ENCODE data around the gene GPHN.
"Not testable (repeated sequence)": the region's sequence is repeated elsewhere in the genome, so short reads cannot be mapped to it uniquely, and the experiment has no call there.

Gene GPHN

DNA sequence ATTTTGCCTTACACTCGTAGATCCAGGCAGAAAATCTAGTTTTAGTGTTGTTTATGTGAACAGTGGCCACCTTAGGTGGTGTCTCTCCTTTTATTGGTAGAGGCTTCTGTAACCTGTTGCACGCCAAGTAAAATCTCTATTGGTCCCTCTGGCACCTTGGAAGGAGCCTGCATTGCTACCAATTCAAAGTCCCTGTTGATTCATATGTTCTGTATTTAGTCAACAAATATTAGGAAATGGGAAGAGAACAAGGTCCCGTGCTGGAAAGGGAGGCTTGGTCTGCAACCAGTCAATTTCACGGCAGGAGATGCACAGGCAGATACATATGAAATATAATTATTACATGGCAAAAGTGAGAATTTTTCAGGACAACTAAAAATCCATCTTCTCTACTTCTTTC lies 6.4 kb upstream of the GPHN start:
- no peak for FAIRE-seq
- no peak for DNase-seq (ENCODE audit: low spot score)

DNA sequence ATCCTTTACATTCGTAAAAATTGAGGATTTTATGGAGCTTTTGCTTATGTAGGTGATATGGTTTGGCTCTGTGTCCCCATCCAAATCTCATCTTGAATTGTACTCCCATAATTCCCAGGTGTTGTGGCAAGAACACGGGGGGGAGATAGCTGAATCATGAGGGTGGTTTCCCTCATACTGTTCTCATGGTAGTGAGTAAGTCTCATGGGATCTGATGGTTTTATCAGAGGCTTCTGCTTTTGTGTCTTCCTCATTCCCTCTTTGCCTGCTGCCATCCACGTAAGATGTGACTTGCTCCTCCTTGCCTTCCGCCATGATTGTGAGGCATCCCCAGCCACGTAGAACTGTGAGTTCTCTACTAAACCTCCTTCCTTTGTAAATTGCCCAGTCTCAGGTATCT lies 5.1 kb upstream of the GPHN start:
- not testable (repeated sequence) for DNase-seq (ENCODE audit: low spot score)
- peak; percentile 61 for FAIRE-seq

DNA sequence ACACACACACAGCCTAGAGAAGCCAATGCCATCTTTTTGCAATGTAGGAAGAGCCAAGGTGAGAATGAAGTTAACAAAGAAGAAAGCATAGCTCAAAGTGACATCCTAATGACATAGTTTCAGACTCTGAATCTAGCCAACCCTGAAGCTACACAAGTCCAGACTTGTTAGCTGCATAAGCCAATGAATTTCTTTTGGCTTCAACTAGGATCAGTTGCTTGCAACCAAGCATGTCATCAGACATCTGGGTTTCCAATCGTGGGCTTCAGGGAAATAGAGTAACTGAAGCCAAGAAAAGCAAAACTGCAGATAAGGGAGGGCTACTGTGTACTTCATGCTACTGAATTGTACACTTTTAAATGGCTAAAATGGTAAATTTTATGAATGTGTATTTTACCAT lies 4.4 kb upstream of the GPHN start:
- FAIRE-seq (peak; percentile 30), DNase-seq (ENCODE audit: low spot score) (no peak)

DNA sequence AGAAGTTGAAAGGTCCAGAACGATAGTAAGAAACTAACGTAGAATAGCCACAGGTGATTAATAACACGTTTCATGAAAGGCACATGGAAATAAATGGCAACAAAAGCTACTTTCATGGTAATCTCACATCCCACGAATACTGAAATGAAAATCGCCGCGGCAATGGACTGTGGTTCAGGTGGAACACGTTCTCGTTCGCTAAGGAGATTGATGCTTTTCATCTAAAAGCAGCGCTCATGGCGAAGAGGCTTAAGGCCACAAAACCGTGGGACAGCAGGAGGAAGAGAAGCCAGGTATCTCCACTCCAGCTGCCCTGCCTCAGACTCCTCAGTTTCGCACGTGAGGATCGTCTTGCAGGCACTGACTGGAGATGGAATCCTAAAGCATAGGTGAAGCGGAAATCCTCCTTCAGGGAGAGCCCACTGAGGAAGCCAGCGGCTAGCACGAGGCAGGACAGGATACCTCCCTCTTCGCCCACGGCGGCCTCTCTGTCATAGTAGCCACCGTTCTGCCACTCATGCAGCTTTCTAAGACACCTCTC lies 696 bp upstream of the GPHN start:
- FAIRE-seq, result no peak
- DNase-seq (ENCODE audit: low spot score), result no peak

DNA sequence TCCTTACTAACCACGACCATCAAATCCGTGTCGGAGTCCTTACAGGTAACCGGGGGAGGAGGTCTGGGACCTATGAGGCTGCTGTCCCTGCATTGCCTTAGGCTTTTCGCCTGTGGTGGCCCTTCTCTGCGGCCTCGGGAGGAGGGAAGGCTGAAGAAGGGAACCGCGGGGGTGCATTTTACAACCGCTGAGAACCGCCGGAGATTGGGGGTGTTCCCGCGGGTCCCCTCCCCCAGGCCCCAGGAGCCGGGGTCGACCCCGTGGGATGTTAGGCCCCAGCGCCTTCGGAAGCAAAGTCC lies 549 bp downstream of the GPHN start:
- DNase-seq (ENCODE audit: low spot score) (no peak), FAIRE-seq (no peak)

DNA sequence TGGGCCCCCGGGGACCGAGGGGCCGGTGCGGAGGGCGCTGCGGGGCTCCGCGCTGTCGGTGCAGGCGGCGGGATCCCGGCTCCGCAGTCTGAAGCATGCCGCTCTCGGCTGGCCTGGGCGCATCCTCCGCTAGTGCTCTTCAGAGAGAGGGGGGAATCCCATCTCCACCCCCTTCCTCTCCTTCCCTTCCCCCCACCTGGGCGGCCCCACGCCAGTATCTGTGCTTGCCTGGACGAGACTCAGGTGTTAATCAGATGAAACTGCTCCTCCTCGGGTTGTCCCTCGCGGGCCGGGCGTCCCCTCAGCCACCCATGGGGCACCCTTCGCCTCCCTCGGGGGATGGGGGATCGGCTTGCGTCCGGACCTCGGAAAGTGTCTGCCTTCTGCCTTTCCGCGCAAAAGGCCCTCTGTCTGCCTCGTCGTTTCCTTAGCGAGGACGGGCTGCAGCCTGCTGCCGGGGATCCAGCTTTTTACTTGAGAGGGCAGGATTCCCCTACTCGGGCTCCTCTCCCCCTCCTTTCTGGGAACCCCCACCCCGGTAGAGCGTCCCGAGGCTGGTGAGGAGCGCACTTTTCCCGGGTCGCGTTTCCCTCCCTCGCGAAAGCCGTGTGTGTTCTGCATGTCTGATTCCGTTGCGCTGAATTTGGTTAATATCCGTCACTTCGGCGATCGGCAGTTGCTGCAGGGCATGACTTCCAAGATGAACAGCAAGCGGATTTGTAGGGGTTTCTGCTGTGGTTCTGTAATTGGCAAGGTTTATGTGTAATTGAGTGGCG lies 1.1 kb downstream of the GPHN start:
- peak; percentile 90 for FAIRE-seq
- DNase-seq (ENCODE audit: low spot score), result peak; percentile 46

DNA sequence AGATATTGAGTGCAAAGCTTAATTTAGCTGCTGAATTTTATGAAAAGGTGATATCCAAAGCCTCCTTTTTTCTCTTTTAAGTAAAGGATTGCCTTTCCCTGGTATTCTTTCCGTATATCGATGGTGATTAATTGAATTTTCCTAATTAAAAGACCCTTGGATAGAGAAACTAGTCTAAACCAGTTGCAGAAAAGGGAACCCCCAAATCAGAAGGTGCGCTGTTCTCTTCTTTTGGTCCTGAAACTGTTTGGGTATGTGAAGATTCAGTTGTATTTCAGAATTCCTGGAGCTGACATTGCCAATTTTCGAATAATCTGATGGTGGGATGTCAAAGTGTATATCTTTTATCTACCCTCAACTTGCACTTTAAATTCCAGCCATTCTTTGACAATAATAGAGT lies 1.9 kb downstream of the GPHN start:
- FAIRE-seq (no peak), DNase-seq (ENCODE audit: low spot score) (no peak)

DNA sequence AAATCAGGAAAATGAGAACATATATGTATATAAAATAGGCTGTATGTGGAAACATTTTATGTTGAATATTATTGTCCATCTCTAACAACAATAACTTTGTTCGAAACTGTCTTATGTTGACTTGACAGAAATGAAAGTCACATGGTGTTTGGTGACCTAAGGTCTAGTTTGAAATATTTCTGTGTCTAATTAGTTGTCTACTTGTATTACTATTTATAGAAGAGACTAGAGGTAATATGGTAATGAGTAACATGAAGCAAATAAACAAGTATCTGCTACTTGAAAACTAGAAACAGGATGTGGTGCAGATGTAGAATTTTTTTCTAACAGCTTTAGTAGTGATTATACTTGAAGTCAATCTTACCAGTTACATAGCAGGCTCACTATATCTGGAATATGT lies 3.9 kb downstream of the GPHN start:
- no peak for FAIRE-seq
- DNase-seq (ENCODE audit: low spot score), result no peak

DNA sequence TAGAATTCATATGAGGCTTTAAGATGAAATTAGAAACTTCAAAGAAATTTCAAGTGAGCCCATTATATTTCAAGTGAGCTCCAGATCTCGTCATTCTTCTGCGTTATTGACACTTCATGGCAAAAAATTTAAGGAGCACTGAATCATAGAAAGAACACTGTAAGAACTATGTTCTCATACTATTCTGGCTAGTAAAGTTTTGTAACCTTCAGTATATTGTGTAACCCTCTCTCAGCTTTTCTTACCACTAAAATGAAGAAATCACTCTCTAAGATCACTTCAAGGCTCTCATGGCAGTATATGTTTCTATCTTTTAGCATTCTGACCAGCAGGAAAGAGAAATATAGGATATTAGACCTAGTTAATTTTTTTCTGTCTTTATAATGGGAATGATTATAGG lies 6.3 kb downstream of the GPHN start:
- DNase-seq (ENCODE audit: low spot score), result no peak

DNA sequence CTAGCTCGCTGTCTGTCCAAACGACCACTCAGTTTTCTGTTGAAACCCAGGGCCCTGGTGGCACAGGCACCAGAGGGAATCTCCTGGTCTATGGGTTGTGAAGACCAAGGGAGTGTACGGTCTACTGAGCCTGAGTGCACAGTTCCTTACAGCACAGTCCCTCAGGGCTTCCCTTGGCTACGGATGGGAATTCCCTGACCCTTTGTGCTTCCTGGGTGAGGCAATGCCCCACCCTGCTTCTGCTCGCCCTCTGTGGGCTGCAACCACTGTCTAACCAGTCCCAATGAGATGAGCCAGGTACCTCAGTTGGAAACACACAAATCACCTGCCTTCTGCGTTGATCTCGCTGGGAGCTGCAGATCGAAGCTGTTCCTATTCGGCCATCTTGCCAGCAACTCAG lies 22.6 kb downstream of the GPHN start:
- FAIRE-seq, result no peak
- DNase-seq (ENCODE audit: low spot score), result no peak

More for the DNA sequence above, 6.3 kb downstream of the GPHN start:
- no peak for FAIRE-seq

DNA sequence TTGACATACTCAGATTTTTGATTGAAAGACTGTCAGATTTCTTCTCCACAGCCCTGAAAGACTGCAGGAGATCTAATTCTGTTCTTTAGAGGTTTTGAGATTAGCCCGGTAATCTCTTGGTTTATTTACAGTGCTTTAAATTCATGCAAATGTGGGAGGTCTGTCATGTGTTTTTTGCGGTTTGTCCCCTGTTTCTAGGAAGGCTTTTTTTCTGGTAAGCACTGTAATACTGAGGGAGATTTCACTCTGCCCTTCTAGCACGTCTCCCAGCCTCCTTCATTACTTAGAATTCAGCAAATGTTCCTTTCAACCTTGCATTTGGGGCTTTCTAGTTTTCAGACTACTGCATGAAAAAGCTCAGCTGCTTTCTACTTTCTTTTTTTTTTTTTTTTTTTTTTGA lies 31.1 kb downstream of the GPHN start:
- peak; percentile 5 for FAIRE-seq

DNA sequence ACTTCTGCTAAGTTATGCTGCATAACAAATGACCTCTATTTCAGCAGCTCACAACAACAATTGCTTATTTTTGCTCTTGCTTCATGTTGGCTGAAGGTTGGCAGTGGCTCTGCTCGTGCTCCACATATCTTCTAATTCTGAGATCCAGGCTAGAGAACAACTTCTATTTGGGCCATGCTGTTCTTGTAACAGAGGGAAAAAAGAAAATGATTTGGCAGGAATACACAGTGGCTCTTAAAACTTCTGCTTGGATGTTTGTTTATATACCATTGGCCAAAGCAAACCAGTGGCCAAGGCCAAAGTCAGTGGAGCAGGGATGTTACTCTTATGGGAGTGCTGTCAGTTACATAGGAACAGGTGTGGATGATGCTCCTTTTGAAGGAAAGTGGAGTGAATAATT lies 32.1 kb downstream of the GPHN start:
- DNase-seq (ENCODE audit: low spot score), result no peak

More for the DNA sequence above, 31.1 kb downstream of the GPHN start:
- DNase-seq (ENCODE audit: low spot score), result no peak

DNA sequence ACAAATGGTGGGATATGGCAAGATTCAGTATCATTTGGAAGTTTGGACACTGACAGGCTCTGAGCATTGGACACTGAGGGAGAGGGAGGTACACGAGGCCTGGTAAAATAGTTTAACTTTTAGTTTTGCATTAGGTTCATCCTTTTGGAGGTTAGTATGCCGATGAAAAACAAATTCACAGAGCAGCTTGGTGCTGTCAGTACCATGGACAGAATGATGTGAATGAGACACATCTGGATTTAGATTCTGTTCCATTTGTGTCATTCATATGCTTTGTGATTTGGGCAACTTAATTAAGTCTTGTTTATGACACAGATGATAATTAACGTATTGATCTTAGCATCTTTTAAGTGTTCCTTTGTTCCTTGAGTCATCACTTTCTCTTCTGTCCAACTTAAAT lies 33.7 kb downstream of the GPHN start:
- DNase-seq (ENCODE audit: low spot score) (no peak), FAIRE-seq (peak; percentile 61)

More for the DNA sequence above, 32.1 kb downstream of the GPHN start:
- no peak for FAIRE-seq

DNA sequence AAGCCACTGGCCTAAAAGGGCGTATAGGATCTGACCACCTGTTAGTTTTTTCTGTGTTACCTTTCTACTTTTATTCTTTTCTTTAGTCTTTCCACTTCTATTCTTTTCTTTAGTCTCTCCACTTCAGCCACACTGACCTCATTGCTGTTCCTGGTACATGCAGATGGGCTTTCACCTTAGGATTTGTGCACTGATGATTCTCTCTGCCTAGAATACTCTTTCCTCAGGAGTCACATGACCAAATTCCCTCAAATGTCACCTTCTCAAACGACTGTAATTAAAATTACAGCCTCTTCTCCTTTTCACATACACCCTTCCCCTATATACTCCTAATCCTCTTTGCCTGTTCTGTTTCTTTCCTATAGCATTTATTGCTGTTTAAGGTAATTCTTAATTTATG lies 36.0 kb downstream of the GPHN start:
- FAIRE-seq (no peak), DNase-seq (ENCODE audit: low spot score) (no peak)

DNA sequence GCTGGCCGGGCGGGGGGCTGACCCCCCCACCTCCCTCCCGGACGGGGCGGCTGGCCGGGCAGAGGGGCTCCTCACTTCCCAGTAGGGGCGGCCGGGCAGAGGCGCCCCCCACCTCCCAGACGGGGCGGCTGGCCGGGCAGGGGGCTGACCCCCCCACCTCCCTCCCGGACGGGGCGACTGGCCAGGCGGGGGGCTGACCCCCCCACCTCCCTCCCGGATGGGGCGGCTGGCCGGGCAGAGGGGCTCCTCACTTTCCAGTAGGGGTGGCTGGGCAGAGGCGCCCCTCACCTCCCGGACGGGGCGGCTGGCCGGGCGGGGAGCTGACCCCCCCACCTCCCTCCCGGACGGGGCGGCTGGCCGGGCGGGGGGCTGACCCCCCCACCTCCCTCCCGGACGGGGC lies 37.2 kb downstream of the GPHN start:
- not testable (repeated sequence) for DNase-seq (ENCODE audit: low spot score); FAIRE-seq

DNA sequence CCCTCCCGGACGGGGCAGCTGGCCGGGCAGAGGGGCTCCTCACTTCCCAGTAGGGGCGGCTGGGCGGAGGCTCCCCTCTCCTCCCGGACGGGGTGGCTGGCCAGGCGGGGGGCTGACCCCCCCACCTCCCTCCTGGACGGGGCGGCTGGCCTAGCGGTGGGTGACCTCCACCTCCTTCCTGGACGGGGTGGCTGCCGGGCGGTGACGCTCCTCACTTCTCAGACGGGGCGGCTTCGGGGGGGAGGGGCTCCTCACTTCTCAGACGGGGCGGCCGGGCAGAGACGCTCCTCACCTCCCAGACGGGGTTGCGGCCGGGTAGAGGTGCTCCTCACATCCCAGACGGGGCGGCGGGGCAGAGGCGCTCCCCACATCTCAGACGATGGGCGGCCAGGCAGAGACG lies 37.8 kb downstream of the GPHN start:
- DNase-seq (ENCODE audit: low spot score); FAIRE-seq: not testable (repeated sequence)

DNA sequence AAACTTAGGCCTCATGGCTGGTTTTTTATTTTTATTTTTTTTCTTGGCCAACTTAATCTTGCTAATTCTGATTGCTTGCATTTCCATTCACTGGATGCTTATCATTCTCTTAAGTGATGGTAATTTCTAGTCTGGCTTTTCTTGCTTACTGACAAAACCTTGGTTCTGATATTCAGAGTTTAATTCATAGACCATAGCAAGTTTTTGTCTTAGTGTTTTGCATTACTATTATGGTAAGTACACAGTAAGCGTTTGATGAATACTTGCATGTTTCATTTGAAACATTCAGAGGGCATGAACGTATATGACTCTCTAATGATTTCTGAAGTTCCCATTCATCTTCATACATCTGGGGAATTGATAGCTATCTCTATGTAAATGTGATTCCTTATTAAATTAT lies 55.8 kb downstream of the GPHN start:
- DNase-seq (ENCODE audit: low spot score), result no peak
- FAIRE-seq, result no peak

DNA sequence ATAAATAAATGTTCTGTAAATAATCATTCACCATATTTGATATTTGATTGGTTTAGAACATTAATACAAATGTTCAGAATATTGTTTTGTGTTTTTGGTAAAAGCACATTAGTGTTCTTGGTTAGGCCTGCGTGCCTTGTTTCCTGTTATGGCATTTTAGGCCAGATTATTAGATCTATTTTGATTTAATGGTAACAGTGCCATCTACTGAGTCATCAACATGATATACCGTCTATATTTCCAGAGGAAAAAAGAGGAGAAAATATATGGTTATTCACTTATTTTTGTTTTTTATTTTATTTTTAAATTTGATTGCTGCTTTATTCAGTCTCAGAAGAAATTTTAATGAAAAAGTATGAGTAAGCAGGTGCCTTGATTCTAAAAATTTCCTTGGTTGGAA lies 60.3 kb downstream of the GPHN start:
- FAIRE-seq, result no peak
- no peak for DNase-seq (ENCODE audit: low spot score)

DNA sequence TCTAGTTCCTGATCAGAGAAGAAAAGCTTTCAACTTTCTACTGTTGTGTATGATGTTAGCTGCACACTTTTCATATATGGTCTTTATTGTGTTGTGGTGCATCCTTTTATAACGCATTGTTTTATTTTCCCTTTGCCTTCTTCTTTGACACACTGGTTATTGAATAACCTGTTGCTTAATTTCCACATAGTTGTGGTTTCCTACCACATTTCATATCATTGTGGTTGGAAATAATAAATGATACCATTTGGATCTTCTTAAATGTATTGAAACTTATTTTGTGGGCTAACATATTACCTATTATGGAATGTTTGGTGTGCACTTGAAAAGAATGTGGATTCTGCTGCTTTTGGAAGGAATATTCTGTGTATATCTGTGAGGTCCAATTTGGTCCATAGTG lies 64.9 kb downstream of the GPHN start:
- FAIRE-seq (peak; percentile 42), DNase-seq (ENCODE audit: low spot score) (no peak)

DNA sequence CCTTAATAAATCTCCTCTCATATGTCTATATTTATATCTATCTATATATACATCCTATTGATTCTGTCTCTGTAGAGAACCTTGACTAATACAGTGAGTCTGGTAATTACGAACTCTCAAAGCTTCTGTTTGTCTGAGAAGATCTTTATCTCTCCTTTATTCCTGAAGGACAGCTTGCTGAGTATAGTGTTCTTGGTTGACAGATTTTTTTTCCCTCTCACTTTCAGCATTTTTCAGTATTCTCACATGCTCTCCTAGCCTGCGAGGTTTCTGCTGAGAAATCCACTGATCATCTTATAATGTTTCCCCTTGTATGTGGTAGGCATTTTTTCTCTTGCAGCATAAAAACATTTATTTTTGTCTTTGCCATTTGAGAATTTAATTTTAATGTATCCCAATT lies 67.1 kb downstream of the GPHN start:
- FAIRE-seq (no peak), DNase-seq (ENCODE audit: low spot score) (no peak)

DNA sequence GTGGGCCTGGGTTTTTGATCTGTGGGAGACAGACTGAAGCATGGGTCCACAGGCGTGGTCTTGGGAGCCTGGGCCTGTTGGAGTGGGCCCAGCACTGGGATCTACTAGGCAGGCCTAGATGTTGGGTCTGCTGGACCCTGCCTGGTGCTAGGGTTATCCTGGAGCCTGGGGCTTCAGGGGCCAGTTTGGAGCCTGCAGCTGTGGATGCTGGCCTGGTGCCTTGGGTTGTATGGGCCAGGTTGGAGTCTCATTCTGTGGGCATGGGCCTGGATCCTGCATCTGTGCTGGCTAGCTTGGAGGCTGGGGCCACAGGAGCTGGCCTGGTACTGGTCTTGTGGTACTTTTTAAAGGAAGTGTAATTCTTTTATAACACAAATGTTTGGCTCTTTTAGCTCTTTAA lies 68.0 kb downstream of the GPHN start:
- DNase-seq (ENCODE audit: low spot score) (no peak), FAIRE-seq (no peak)

DNA sequence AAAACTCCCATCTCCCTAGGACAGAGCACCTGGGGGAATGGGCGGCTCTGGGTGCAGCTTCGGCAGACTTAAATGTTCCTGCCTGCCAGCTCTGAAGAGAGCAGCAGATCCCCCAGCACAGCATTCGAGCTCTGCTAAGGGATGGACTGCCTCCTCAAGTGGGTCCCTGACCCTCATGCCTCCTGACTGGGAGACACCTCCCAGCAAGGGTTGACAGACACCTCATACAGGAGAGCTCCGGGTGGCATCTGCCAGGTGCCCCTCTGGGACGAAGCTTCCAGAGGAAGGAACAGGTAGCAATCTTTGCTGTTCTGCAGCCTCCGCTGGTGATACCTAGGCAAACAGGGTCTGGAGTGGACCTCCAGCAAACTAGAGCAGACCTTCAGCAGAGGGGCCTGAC lies 79.8 kb downstream of the GPHN start:
- not testable (repeated sequence) for DNase-seq (ENCODE audit: low spot score); FAIRE-seq

DNA sequence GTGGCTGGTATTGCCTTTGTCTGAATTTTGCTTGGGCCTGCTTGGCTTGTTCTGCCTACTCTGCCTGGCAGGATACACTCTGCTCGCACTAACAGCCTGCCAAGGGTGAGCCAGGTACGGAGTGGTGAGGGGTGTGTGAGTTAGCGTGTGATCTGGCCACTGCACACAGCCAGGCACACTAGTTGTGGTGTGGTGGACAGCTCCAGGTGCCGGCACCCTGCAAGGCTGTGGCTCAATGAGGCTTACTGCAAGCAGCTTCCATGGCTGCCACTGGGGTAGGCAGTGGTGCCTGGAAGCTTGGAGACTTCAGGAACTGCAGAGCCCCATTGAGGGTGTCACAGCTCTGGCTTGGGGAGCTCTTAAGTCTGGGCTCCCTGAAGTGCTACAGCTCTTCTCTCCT lies 87.4 kb downstream of the GPHN start:
- DNase-seq (ENCODE audit: low spot score), result no peak
- FAIRE-seq, result peak; percentile 90
